Lower leg skin (tissue), 4 donors: ENCODE measurements around the gene CD55. TPM values are rescaled to one million over a fixed set of nuclear protein-coding genes. Genes with fewer than 3 reads are reported as not detected.

Experiments
- DNase-seq, 2 donors: peaks; one replicate each; pipeline ENCODE4 v3.0.0-alpha.2; 2019; ENCODE audit warnings: low spot score in 2 of 2
- H3K4me3 ChIP-seq: fragments of 200-600 bp; sonication (generic); 2 replicates; pipeline ENCODE4 v1.5.1; 2017; ENCODE audit warnings: mild to moderate bottlenecking, low read depth; ENCODE audit not compliant: poor library complexity, severe bottlenecking
- CTCF ChIP-seq, 3 donors: fragments of 450-650 bp; IDR thresholded peaks; one replicate each; pipeline ENCODE4 v1.5.1; 2016; ENCODE audit warnings: antibody characterized with exemption in 3 of 3, mild to moderate bottlenecking in 3 of 3, moderate library complexity in 2 of 3
- POLR2A ChIP-seq, 2 donors: fragments of 450-650 bp; IDR thresholded peaks; one replicate each; pipeline ENCODE4 v1.6.1; 2016 to 2017; ENCODE audit warnings: antibody characterized with exemption in 2 of 2, mild to moderate bottlenecking in 1 of 2, moderate library complexity in 1 of 2
- WGBS, 2 donors: methylation state at CpG; one replicate each; pipeline ENCODE4 v1.1.5; 2018; 5-methylcytosine and 5-hydroxymethylcytosine counted together
- intact Hi-C: fragments of 100-400 bp; cut with DNase I; formaldehyde crosslinking; loops from one replicate; pipeline ENCODE4 v1.15.0; 2023; ENCODE audit warnings: low total_unique reads
- total RNA-seq, 4 donors: library from RNA; depleted of rRNA; stranded (reverse); fragments of >200 nt; gene quantifications; one replicate each; pipeline ENCODE4 v1.1.0, GENCODE V29; 2016

The CD55 gene
- total RNA-seq, 4 donors from 2014 or later: 153 to 260 (median 238) TPM

GRCh38 chr1:207308451-207309190 is 12.9 kb upstream of the CD55 start:
- DNase-seq: no peak
- WGBS, 2 donors: 81 to 96% methylated on average over 2 of the region's 2 CpGs
- no peak for TF ChIP-seq CTCF (IDR thresholded peaks at IDR 0.05)
- no peak for TF ChIP-seq POLR2A (IDR thresholded peaks at IDR 0.05)
- intact Hi-C loops: no loop called here
- no peak overlapping the region for H3K4me3 ChIP-seq

- 18 to 27% methylated on average over 4 of the region's 4 CpGs for WGBS, 2 donors
- H3K4me3 ChIP-seq: no peak overlapping the region
- intact Hi-C loops: no loop called here
- TF ChIP-seq POLR2A (IDR thresholded peaks at IDR 0.05): no peak
- no peak for TF ChIP-seq CTCF (IDR thresholded peaks at IDR 0.05)
- DNase-seq: no peak
Measured at GRCh38 chr1:207309745-207310273, 11.7 kb upstream of the CD55 start.

- no peak for DNase-seq
- no peak overlapping the region for H3K4me3 ChIP-seq
- WGBS, 2 donors: 82 to 87% methylated on average over 3 of the region's 3 CpGs
- no peak for TF ChIP-seq POLR2A (IDR thresholded peaks at IDR 0.05)
- no peak for TF ChIP-seq CTCF (IDR thresholded peaks at IDR 0.05)
- intact Hi-C loops: no loop called here
Measured at GRCh38 chr1:207311888-207312603, 9.4 kb upstream of the CD55 start.

GRCh38 chr1:207312604-207312920 is 8.9 kb upstream of the CD55 start:
- TF ChIP-seq POLR2A (IDR thresholded peaks at IDR 0.05): no peak
- TF ChIP-seq CTCF (IDR thresholded peaks at IDR 0.05): no peak
- WGBS, 2 donors: 64 to 73% methylated on average over 1 of the region's 1 CpG
- no peak overlapping the region for H3K4me3 ChIP-seq
- no peak for DNase-seq
- intact Hi-C loops: no loop called here

- intact Hi-C loops: no loop called here
- DNase-seq: no peak
- no peak overlapping the region for H3K4me3 ChIP-seq
- TF ChIP-seq POLR2A (IDR thresholded peaks at IDR 0.05) (no peak), CTCF (IDR thresholded peaks at IDR 0.05) (no peak)
Measured at GRCh38 chr1:207313131-207313530, 8.3 kb upstream of the CD55 start.
